Ovary (tissue), 9 donors: ENCODE measurements around the gene POLDIP3. TPM values are rescaled to one million over a fixed set of nuclear protein-coding genes. Genes with fewer than 3 reads are reported as not detected.

Experiments used
- DNase-seq, 5 donors: peaks; one replicate each; pipeline ENCODE4 v3.0.0-alpha.2; 2019 to 2020
- H3K27ac ChIP-seq, 2 donors: fragments of 200-600 bp; one replicate each; pipeline versions ENCODE4 v1.5.1 to v1.8.0; 2019 to 2022
- H3K27me3 ChIP-seq: fragments of 200-600 bp; one replicate; pipeline ENCODE4 v1.8.0; 2022
- H3K36me3 ChIP-seq: fragments of 200-600 bp; sonication (generic); one replicate; pipeline ENCODE4 v1.5.1; 2019
- H3K4me1 ChIP-seq: one replicate; pipeline ENCODE4 v1.8.1; 2013; ENCODE audit warnings: mild to moderate bottlenecking, moderate library complexity; ENCODE audit not compliant: insufficient read depth
- H3K4me3 ChIP-seq: fragments of 200-600 bp; sonication (generic); one replicate; pipeline ENCODE4 v1.5.1; 2017
- H3K9me3 ChIP-seq, 2 donors: fragments of 200-600 bp in 1 of 2; sonication (generic) in 1 of 2; one replicate each; pipeline versions ENCODE4 v1.5.1 to v1.8.1; 2013 to 2019; ENCODE audit warnings: mild to moderate bottlenecking in 1 of 2, moderate library complexity in 1 of 2
- EP300 ChIP-seq: sonication (generic); formaldehyde crosslinking; IDR thresholded peaks from one replicate; pipeline ENCODE4 v1.6.1; 2017; ENCODE audit warnings: antibody characterized with exemption
- POLR2A ChIP-seq: fragments of 450-650 bp; IDR thresholded peaks from one replicate; pipeline ENCODE4 v1.6.1; 2017; ENCODE audit warnings: antibody characterized with exemption, mild to moderate bottlenecking, moderate library complexity
- WGBS, 3 donors: extraction: QIAGEN DNeasy Blood & Tissue Kit in 1 of 3; methylation state at CpG; one replicate each; pipeline versions ENCODE4 v1.1.5 to v1.1.7; 2013 to 2017; 5-methylcytosine and 5-hydroxymethylcytosine counted together
- intact Hi-C, 4 donors: fragments of 100-400 bp; cut with DNase I; formaldehyde crosslinking; loops; one replicate each; pipeline versions ENCODE4 v1.11.0 to v1.15.1; 2022 to 2023
- polyA plus RNA-seq, 2 donors: library from polyadenylated mRNA; stranded (reverse); fragments of 200-250 nt in 1 of 2; fragments of 350-450 nt in 1 of 2; fragmentation: Illumina TruSeq in 1 of 2; extraction: RNeasy Lipid Tissue Mini Kit (QIAGEN cat#74804) in 1 of 2; gene quantifications; one replicate each; pipeline ENCODE4 v1.2.3, GENCODE V29; 2013 to 2014
- total RNA-seq, 7 donors: library from RNA; depleted of rRNA in 2 of 7; stranded (reverse); fragments of >200 nt in 2 of 7; fragmentation: NEBNext Ultra II Directional in 3 of 7; extraction: Animal tissue kit (Norgen Biotek cat#: 25700) in 3 of 7; gene quantifications; one replicate each; pipeline versions ENCODE4 v1.1.0 to v1.2.4, GENCODE V29; 2016 to 2023
- TF ChIP-seq, protein P1 (sequence below), 3 donors: fragments of 450-650 bp in 2 of 3; fragments of 200-600 bp in 1 of 3; IDR thresholded peaks; one replicate each; pipeline versions ENCODE4 v1.5.1 to v1.8.0; 2016 to 2022; ENCODE audit warnings: antibody characterized with exemption in 3 of 3, mild to moderate bottlenecking in 1 of 3
- donor health status: DM: no; HTN: no; CAD: no; lungs with moderate emphysema.
- donor health status: DM: no; HTN: no; CAD: no.
- donor health status: Bipolar disorder and iron deficiency.
- donor health status: DM: yes; HTN: yes; CAD: no.
- donor health status: DM: no; HTN: no; CAD: no.
- donor health status: DM: yes; HTN: yes; CAD: no.

The POLDIP3 gene
- total and polyA plus RNA-seq, 9 donors = 44.0 to 133 (median 103) TPM

DNA sequence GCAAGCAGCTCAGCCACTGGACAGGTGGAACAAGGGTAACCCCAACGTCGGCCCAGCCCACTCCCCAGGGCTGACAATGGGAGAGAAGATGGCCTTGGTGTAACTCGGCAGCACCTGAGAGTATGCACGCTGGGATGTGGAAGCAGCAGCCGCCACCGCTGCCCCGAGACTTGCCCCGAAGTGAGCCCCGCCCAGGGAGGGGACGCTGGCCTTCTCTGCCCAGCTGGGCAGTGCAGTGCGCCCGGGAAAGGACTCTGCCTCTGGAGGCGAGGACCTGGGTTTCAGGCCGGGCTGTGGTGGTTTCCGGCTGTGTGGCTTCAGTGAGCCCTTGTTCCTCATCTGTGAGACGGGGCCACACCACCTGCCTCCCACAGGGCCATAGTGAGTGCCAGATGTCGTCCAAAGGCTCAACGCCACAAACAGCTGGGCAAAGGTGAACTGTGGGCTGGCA, 8.6 kb upstream of the POLDIP3 start:
- no peaks in the 10 kb centered on the region for H3K36me3 ChIP-seq
- H3K9me3 ChIP-seq = no peaks in the 10 kb centered on the region
- no peaks in the 10 kb centered on the region for H3K4me1 ChIP-seq
- no peak overlapping the region for H3K27ac ChIP-seq
- H3K4me3 ChIP-seq = no peak overlapping the region
- no peak for TF ChIP-seq POLR2A
- TF ChIP-seq EP300 = no peak
- TF ChIP-seq, protein P1, sequence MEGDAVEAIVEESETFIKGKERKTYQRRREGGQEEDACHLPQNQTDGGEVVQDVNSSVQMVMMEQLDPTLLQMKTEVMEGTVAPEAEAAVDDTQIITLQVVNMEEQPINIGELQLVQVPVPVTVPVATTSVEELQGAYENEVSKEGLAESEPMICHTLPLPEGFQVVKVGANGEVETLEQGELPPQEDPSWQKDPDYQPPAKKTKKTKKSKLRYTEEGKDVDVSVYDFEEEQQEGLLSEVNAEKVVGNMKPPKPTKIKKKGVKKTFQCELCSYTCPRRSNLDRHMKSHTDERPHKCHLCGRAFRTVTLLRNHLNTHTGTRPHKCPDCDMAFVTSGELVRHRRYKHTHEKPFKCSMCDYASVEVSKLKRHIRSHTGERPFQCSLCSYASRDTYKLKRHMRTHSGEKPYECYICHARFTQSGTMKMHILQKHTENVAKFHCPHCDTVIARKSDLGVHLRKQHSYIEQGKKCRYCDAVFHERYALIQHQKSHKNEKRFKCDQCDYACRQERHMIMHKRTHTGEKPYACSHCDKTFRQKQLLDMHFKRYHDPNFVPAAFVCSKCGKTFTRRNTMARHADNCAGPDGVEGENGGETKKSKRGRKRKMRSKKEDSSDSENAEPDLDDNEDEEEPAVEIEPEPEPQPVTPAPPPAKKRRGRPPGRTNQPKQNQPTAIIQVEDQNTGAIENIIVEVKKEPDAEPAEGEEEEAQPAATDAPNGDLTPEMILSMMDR (IDR thresholded peaks at IDR 0.05) = no peak
- intact Hi-C loops = no loop called here
- WGBS, 3 donors = 79 to 83% (median 81%) methylated on average over 18 of the region's 18 CpGs
- no peaks in the 10 kb centered on the region for H3K27me3 ChIP-seq
- no peak for DNase-seq

DNA sequence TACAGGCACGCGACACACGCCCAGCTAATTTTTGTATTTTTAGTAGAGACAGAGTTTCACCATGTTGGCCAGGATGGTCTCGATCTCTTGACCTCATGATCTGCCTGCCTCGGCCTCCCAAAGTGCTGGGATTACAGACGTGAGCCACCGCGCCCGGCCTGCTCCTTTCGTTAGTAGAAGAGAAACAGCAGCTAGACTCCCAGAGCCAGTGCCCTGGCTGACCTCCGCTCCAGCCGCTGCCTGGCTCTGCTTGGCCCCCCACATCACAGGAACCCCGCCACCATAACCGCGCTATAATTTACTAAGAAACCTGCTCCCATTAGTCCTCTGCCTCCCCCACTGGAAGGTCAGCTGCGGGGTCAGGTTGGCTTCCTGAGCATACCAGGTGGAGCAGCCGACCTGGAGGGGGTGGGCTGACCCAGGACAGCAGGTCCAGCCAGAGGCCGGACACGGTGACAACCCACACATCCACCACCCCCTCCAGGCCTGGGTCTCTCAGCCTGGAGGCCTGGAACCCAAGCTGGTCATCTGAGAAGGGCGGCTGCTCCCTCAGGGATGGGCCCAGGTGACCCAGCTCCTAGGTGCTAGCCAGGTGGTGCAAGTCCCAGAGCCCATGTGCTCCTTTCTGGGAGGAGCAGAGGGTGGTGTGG, 7.5 kb upstream of the POLDIP3 start:
- no peaks in the 10 kb centered on the region for H3K27me3 ChIP-seq
- WGBS, 3 donors = 71 to 77% (median 76%) methylated on average over 20 of the region's 20 CpGs
- H3K4me3 ChIP-seq = no peak overlapping the region
- peak in 1 of 5 donors; percentile 50 for DNase-seq
- H3K4me1 ChIP-seq = no peaks in the 10 kb centered on the region
- H3K36me3 ChIP-seq = no peaks in the 10 kb centered on the region
- no peak for TF ChIP-seq EP300
- TF ChIP-seq POLR2A = no peak
- TF ChIP-seq, protein P1 (IDR thresholded peaks at IDR 0.05) = no peak
- intact Hi-C loops = no loop called here
- H3K9me3 ChIP-seq = no peaks in the 10 kb centered on the region
- no peak overlapping the region for H3K27ac ChIP-seq

DNA sequence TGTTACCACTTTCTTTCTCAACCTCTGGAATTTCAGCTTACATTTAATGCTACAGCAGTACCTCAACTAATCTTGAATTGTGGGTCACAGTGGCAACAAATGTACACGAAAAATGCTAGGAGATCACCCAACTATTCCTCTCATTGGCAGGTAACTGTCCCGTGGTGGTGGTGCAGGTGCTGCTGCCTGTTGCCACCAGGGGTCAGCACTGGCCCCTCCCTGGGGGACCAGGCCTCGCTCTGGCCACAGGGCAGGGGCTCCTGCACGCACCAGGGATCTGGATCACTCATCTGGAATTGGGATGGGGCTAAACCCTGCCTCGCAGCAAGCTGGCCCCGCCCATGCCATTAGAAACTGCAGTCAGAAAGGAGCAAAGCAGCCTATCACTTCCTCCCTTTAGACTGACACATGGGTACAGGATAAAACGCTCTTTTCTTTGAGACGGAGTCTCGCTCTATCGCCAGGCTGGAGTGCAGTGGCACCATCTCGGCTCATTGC, 6.9 kb upstream of the POLDIP3 start:
- Histone ChIP-seq H3K9me3 (no peaks in the 10 kb centered on the region), H3K27me3 (no peaks in the 10 kb centered on the region), H3K27ac (no peak overlapping the region), H3K36me3 (no peaks in the 10 kb centered on the region), H3K4me1 (no peaks in the 10 kb centered on the region), H3K4me3 (no peak overlapping the region)
- intact Hi-C loops = no loop called here
- 50 to 55% (median 54%) methylated on average over 11 of the region's 11 CpGs for WGBS, 3 donors
- peak; percentile 62 to 81 (median 73) for DNase-seq
- TF ChIP-seq, protein P1 (IDR thresholded peaks at IDR 0.05) = peak; percentile 58 to 75 (median 65)
- no peak for TF ChIP-seq POLR2A

DNA sequence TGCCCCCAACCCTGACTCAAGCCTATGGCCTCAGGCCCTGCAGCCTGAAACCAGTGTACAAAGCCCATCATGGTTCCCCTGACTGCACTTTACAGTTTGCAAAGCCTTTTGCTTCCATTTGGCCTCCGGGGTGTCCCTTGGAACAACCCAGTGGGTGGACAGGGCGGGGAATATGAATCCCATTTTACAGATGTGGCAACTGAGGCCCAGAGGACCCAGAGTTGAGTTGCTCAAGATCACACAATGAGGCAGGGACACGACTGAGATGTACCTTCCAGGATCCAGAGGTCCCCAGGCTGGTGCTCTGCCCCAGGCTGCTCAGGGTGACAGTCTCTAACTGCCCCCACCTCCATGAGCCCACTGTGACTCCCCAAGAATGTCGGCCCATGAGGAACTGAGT, 5.4 kb upstream of the POLDIP3 start:
- TF ChIP-seq EP300 (no peak), POLR2A (no peak)
- TF ChIP-seq, protein P1 (IDR thresholded peaks at IDR 0.05) = no peak
- H3K27me3 ChIP-seq = no peaks in the 10 kb centered on the region
- H3K36me3 ChIP-seq = no peaks in the 10 kb centered on the region
- DNase-seq = no peak
- H3K4me3 ChIP-seq = no peak overlapping the region
- 79 to 94% (median 89%) methylated on average over 4 of the region's 4 CpGs for WGBS, 3 donors
- intact Hi-C loops = no loop called here
- no peaks in the 10 kb centered on the region for H3K9me3 ChIP-seq
- peaks cover 2% of the 10 kb centered on the region for H3K4me1 ChIP-seq
- no peak overlapping the region for H3K27ac ChIP-seq
